Spleen (tissue), 7 donors: ENCODE results near the gene SLC7A9.

Experiments used
- CTCF ChIP-seq, 11 experiments: fragments of 200-600 bp in 7 of 11; fragments of 450-650 bp in 4 of 11; sonication (generic) in 4 of 11; IDR thresholded peaks in 8 of 11; conservative IDR thresholded peaks in 3 of 11; 1 replicate in 7 of 11; 2 replicates in 4 of 11; pipeline versions ENCODE4 v1.4.0 to v1.8.0; 2016 to 2021; ENCODE audit warnings: antibody characterized with exemption in 11 of 11, inconsistent platforms in 4 of 11, mild to moderate bottlenecking in 1 of 11
- POLR2AphosphoS5 ChIP-seq, 3 donors: sonication (generic); formaldehyde crosslinking; IDR thresholded peaks; one replicate each; pipeline ENCODE4 v1.5.1; 2017; ENCODE audit warnings: antibody characterized with exemption in 3 of 3
- donor health status: DM: no; HTN: no; CAD: no; lungs with moderate emphysema.
- donor health status: DM: no; HTN: no; CAD: no.
- donor health status: DM: no; HTN: no; CAD: no.

DNA sequence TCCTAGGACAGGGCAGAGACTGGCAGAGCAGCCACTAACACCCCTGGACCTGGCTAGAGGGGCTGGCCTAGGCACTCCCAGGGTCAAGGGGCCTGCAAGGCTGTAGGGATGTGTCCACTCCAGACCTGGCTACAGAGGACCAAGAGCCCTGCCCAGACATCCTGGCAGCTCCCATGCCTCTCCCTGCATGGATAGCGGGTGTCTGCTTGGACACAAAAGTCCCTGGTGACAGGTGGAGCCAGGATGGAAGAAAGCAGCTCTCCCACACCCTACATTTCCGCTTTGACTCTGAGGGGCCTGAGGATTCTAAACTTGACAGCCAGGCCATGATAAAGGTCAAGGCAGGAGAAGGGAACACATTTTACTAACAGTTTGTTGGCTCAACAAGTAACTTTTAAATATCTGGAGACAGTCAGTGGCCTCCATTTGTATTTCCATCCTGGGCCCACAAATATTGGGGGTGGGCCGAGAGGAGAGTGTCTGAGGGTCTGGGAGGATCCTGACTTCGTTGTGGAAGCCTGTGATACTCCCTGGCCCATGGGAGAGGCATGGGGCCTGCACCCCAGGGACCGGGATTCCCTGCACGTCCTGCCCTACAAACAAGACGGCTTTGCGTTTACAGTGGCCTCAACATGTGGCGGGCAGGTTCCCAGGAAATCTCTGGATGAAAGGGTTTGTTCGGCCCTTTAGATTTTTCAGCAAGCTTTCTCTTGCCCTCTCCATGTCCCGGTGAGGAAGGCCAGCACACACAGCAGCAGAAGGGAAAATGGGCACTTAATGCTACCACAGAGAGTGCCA is 19.8 kb upstream of the SLC7A9 start:
- TF ChIP-seq POLR2AphosphoS5 (IDR thresholded peaks at IDR 0.05), result no peak
- no peak for TF ChIP-seq CTCF (IDR thresholded peaks at IDR 0.05 in 8 of 11, conservative IDR thresholded peaks at IDR 0.05 in 3 of 11)
